ENCODE data around the gene USP26. TPM values are rescaled to one million over a fixed set of nuclear protein-coding genes. Genes with fewer than 3 reads are reported as not detected.
"Not testable (repeated sequence)": the region's sequence is repeated elsewhere in the genome, so short reads cannot be mapped to it uniquely, and the experiment has no call there.

USP26 gene, protein sequence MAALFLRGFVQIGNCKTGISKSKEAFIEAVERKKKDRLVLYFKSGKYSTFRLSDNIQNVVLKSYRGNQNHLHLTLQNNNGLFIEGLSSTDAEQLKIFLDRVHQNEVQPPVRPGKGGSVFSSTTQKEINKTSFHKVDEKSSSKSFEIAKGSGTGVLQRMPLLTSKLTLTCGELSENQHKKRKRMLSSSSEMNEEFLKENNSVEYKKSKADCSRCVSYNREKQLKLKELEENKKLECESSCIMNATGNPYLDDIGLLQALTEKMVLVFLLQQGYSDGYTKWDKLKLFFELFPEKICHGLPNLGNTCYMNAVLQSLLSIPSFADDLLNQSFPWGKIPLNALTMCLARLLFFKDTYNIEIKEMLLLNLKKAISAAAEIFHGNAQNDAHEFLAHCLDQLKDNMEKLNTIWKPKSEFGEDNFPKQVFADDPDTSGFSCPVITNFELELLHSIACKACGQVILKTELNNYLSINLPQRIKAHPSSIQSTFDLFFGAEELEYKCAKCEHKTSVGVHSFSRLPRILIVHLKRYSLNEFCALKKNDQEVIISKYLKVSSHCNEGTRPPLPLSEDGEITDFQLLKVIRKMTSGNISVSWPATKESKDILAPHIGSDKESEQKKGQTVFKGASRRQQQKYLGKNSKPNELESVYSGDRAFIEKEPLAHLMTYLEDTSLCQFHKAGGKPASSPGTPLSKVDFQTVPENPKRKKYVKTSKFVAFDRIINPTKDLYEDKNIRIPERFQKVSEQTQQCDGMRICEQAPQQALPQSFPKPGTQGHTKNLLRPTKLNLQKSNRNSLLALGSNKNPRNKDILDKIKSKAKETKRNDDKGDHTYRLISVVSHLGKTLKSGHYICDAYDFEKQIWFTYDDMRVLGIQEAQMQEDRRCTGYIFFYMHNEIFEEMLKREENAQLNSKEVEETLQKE
- not detected for total RNA-seq

DNA sequence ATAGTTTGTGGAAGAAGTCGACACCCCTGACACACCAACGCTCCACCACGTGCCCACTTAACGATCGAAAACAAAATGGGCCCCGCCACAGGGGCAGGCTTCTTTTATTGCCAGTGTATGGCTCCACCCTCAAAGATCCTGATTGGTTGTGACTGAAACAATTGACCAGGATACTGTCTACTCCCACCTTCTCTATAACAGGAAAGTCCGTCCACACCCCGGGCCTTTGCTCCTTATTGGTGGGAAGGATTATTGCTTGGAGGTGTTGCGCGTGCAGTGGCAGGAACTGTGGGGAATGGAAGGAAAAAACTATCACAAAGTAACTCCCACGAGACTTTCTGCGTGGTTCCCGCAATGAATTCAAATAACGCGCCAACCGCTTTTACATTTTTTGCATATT, at the start of gene USP26:
USP26 (minus strand) TSS at position 79 of the 400 bp plus-strand sequence. CDS start 68,889 bp downstream, outside the sequence.
- intact Hi-C loops (cut with DNase I): no loop called here
- DNase-seq (ENCODE audit: low spot score): no peak
- ATAC-seq: no peak

DNA sequence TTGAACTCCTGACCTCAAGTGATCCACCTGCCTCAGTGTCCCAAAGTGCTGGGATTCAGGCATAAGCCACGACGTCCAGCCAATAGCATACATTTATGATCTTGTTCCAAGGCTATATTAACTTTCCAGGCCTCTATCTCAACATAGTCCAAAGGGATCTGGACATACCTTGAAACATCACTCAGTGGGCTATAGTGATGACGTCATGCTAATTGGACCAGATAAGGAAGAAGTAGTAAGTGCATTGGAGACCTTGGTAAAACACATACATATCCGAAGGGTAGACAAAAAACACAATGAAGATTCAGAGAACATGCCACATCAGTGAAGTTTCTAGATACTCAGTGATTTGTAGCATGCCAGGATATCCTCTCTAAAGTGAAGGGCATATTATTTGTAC, 37.4 kb upstream of the USP26 start:
- no peak for ATAC-seq
- intact Hi-C loops (cut with DNase I): no loop called here
- no peak for DNase-seq (ENCODE audit: low spot score)

DNA sequence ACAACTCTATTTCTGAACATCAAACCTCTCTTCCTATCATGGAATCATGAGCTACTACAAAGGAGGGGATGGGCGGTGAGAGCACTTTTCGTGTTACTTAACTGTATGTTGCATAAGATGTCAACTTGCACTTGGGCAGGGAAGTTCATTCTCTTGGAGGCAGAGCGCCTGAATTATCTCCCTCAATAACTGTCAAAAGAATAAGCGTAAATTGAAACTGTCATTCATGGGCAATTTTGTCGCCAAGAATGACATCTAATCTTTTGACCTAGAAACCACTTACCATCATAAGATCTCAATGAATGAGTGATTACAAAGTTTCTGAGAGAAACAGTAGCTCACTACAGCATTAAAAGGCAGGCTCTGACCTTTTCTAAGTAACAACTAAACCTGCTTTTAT, 23.5 kb upstream of the USP26 start:
- ATAC-seq: no peak
- no peak for DNase-seq (ENCODE audit: low spot score)
- intact Hi-C loops (cut with DNase I): no loop called here

DNA sequence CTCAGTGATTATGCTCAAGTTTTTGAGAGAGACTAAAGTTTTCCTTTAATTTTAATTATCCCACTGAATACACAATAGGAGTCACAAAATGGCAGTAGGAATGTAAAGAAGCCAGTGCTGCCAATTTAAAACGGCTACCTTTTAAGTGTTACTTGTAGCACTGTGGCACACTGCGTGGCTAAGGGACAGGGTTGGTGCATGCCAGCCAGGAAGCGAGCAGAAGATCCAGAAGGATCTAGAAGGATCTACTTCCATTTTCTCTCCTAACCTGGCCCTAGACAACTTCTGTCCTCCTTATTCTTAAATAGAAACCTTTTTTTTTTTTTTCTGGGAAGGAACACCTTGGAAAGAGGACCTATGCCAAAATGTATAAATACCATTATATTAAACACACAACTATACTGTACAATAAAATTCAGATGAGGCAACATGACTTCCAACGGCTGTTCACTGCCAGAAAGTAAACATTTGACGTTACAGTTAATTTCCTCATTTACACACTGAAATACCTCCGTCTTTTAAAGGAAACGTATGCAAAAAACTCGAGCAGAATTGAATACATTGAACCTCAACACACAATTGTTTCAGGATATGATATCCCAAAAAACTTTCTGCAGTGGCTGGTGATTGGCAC, 2.7 kb downstream of the USP26 start:
- ATAC-seq (no peak), DNase-seq (ENCODE audit: low spot score) (no peak)
- intact Hi-C loops (cut with DNase I): no loop called here

DNA sequence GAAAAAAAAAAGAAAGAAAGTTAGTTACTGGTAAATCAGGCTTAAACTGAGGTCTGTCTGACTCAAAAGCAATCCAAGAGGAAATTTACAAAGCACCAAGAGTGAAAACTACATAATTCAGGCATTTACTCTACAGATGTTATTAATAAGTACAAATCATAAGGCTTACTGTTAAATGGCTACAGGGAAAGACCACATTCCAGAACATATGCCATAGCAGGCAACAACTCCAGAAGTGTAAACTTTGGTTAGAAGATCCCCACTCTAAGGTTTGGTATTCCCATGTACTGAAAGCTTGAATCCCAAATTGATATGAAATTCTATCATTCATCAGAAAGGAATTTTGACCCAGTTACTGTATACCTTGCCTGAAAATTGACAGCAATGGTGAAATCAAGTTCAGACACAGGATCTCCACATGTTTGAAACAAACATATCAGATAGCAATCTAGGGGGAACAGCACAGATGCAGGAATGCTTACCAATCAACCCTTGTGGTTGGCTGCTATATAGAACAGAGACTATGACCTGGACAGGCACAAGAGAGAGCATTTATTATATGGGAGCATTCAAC, 6.6 kb downstream of the USP26 start:
- ATAC-seq (no peak), DNase-seq (ENCODE audit: low spot score) (no peak)
- intact Hi-C loops (cut with DNase I): no loop called here

DNA sequence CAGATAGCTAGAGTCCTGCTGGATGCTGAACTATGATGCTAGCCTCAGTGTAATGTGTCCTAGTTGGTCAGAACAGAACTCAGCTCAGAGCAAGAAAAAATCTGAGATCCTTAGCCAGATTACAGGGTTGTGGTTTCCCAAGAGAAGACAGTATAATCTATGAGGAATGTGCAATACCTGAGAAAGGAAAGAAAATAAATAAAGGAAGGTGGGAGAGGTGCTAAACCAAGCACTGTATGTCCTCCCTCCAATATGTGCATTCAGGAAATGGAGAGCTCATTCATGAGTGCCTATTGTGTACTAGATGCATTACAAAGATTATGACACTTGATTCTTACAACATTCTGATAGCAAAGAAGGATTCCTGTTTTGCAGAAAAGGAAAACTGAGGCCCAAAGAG, 7.5 kb downstream of the USP26 start:
- DNase-seq (ENCODE audit: low spot score): no peak
- intact Hi-C loops (cut with DNase I): no loop called here
- no peak for ATAC-seq

DNA sequence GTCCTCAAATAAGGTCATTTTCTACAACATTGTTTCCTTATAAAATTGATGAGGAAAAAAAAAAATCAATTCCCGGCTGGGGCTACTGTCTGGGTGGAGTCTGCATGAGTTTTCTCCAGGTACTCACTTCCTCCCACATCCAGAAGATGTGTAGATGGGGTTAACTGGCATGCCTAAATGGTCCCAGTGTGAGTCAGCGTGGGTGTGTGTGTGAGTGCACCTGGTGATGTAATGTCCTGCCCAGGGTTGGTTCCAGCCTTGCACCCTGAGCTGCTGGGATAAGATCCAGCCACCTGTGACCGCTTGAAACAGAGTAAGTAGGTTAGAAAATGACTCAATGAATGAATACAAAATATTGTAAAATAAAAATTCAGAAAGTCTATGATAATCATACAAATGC, 11.1 kb downstream of the USP26 start:
- ATAC-seq (no peak), DNase-seq (ENCODE audit: low spot score) (no peak)
- intact Hi-C loops (cut with DNase I): no loop called here

DNA sequence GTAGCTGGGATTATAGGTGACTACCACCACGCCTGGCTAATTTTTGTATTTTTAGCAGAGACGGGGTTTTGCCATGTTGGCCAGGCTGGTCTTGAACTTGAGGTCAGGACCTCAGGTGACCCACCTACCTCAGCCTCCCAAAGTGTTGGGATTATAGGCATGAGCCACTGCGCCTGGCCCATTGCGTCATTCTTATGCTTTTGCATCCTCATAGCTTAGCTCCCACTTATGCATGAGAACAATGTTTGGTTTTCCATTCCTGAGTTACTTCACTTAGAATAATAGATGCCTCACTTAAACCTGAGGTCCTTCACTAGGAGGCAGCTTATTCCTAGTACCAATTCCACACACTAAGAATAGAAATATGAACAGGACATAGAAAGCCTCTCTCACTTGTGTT, 11.9 kb downstream of the USP26 start:
- ATAC-seq; intact Hi-C loops (cut with DNase I); DNase-seq (ENCODE audit: low spot score): not testable (repeated sequence)

DNA sequence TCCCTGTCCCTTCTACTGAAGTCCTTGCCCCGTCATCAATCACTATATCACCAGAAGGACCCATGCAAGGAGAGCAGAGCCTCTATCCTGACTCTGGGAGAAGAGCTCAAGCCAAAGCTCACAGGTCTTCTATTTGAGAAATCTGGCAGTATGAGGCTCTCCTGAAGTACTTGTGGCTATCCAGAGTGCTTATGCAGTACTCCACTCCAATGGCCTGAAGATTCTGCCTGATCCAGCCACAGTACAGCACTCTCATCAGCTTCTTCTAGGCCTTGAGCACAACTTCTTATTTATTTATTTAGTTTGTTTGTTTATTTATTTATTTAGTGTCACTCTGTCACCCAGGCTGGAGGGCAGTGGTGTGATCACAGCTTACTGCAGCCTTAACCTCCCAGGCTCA, 13.0 kb downstream of the USP26 start:
- no peak for ATAC-seq
- no peak for DNase-seq (ENCODE audit: low spot score)
- intact Hi-C loops (cut with DNase I): no loop called here

DNA sequence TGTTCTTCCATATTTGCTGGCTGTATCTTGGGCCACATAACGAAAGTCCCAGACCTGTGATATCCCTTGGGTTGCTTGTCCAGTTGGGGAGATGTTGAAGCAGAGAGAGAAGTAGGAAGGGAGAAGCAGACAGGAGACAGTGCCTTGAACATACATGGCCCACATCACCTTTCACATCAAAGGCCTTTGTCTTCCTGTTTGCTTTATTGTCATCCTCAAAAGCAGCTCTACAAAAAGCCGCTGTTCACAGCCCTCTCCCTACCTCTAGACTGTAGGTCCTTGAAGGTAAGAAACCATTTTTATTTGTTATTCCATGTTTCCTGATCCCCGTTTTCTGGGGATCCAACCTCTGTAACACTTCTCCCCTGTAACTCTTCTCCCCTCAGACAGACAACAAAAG, 14.9 kb downstream of the USP26 start:
- intact Hi-C loops (cut with DNase I): no loop called here
- no peak for ATAC-seq
- DNase-seq (ENCODE audit: low spot score): no peak

DNA sequence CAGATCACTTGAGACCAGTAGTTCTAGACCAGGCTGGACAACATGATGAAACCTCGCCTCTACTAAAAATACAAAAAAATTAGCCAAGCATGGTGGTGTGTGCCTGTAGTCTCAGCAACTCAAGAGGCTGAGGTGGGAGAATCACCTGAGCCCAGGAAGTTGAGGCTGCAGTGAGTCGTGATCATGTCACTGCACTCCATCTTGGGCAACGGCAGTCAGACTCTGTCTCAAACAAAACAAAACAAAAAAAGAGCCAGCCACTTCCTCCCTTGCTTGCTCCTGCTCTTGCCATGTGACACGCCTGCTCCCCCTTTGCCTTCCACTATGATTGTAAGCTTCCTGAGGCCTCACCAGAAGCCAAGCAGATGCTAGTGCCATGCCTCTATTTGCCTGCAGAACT, 19.1 kb downstream of the USP26 start:
- ATAC-seq; DNase-seq (ENCODE audit: low spot score); intact Hi-C loops (cut with DNase I): not testable (repeated sequence)

DNA sequence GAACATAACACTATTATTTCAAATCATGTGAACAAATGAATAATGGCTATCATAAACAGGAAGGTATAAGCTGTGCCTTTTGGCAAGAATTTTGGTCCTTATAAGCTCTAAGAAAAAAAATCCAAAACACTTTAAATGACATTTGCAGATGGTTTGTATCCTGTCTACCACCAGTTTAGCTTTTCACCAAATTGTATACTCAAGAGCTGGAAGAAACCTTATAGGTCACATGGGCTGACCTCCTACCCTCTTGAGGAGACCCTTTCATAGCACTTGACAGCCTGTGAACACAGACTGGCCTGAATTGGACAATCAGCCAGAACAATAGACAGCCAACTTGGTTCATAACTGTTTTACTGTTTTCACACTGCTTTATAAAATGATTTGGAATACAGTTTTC, 24.3 kb downstream of the USP26 start:
- DNase-seq (ENCODE audit: low spot score) (no peak), ATAC-seq (no peak)
- intact Hi-C loops (cut with DNase I): no loop called here

DNA sequence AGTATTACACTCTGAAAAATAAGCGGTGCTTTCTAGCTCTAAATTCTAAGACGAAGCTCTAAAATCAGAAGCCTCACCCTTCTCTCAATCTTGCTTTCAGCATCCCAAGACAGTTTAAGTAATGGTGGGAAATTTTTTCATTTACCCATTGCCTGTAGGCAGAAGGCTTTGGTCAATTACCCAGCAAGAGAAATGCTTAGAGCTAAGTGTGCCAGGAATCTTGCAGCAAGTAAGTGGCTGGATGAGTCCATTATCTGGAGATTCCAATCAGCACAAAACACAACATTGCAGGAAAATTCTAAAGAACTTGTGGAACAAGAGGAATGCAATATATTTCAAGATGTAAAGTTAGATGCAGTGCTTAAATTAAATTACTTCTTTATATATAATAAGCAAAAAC, 28.4 kb downstream of the USP26 start:
- ATAC-seq: no peak
- intact Hi-C loops (cut with DNase I): no loop called here
- no peak for DNase-seq (ENCODE audit: low spot score)

DNA sequence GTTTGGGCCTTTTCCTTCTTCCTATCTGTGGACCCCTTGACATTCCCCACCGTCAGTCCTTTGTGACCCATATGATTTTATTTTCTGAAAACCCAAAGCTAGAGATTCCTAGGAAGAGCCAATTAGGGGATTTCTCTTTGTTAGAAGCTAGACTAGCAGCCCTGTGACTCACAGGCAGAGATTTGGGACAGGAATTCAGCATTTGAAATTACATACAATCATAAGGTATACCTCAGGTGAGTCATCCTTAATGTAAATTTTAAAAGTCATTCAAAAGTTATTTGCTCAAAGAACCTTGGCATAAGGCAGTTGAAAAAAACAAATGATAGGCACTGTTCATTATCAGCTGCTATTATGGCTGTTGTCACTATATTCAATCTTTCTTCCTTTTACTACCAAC, 40.6 kb downstream of the USP26 start:
- DNase-seq (ENCODE audit: low spot score) (no peak), ATAC-seq (no peak)
- intact Hi-C loops (cut with DNase I): no loop called here

DNA sequence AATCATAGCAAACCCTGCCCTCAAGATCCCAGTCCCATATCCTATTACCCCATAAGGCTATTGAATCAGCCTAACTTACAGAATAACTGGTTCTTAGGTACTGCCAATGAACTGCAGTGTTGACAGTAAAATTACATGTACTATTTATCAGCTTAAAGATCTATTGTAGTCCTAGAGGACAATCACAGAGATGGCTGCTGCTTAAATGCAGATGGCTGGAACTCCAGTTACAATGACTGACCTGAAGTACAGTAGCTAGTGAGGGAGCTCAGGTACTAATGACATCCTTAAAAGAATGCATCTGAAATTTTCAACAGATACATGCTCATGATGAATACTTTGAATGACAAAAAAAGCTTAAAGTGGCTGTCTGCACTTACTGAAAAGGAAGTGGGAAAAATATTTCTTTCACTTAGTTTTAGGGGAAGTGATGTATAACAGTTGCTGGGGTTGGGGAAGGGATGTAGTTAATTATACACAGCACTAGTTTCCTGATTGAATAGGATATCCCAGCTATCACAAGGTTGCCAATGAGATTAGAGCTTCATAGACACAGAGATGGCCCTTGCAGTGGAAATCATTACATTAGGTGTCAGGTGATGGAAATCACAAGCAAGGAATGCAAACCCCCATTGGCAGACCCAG, 42.0 kb downstream of the USP26 start:
- ATAC-seq (no peak), DNase-seq (ENCODE audit: low spot score) (no peak)
- intact Hi-C loops (cut with DNase I): no loop called here

DNA sequence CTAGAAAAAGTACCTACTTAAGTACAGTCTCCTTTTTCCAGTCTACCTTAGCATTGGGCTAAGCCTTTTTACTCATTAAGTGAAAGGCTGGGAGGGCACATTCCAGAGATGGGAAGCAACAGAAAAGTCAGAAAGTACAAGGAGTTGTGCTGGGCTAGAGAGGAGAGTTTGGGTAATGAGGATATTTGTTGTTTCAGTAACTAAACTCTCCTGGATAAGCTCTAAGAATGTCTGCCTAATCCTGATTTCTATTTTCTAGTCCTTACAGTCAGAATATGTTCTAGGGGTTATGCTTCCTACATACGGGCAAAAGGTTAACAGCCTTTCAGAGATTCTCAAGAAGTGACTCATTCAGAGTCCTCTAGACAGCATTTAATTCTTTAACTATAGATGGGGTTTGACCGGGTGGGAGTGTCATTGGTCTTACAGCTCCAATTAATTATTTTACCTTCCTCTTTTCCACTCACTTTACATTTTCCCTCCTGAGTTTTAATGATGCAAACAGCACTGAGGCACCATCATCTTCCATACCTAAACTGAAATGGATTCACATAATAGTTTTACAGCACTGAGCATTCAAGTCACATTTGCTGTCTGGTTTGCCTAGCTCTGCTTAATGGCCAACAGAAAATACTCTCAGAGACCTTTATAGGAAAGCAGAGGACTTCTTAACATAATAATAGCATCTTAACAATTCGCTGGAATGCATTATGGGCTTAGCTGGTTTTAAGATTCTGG, 42.9 kb downstream of the USP26 start:
- no peak for ATAC-seq

DNA sequence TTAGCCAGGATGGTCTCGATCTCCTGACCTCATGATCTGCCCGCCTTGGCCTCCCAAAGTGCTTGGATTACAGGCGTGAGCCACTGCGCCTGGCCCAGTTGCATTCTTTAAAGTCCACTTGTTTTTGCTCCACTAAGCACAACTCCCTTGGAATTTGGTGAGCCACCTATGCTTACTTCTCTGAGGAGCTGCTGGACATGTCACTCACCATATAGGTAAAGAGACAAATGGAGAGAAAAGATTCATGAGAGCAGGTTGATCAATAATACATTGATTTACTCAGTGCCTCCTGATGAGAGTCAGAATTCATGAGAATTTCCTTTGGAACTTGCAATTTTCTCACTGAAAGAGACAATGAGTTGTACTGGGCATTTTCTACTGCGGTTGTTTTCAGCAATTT, 48.2 kb downstream of the USP26 start:
- intact Hi-C loops (cut with DNase I): no loop called here
- no peak for DNase-seq (ENCODE audit: low spot score)

More for the DNA sequence above, 42.9 kb downstream of the USP26 start:
- no peak for DNase-seq (ENCODE audit: low spot score)
- intact Hi-C loops (cut with DNase I): no loop called here

DNA sequence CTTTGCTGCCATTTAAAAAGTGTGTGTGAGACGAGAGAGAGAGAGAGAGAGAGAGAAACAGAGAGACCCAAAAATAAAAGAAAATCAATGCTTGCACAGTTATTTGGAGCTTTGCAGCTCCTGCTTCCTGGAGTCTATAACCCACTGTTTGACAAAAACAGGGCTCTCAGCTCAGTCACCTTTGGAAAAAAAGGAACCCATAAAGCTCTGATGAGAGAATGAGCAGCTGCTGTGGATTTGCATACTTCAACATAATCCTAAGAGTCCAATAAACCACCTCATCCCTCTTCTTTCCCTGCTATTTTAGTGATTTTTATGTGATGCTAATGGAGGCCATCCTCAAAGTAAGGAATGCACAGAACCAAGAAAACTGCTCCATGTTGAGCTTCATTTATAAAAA, 50.3 kb downstream of the USP26 start:
- no peak for ATAC-seq
- intact Hi-C loops (cut with DNase I): no loop called here
- no peak for DNase-seq (ENCODE audit: low spot score)

More for the DNA sequence above, 48.2 kb downstream of the USP26 start:
- no peak for ATAC-seq
